GM19240 (cell line): ENCODE measurements around the gene TRIP10.
"Not testable (repeated sequence)": the region's sequence is repeated elsewhere in the genome, so short reads cannot be mapped to it uniquely, and the experiment has no call there.

Source experiments
- DNase-seq: peaks from one replicate; pipeline ENCODE4 v3.0.0; 2011; ENCODE audit warnings: low spot score; ENCODE audit not compliant: insufficient read length

The TRIP10 gene

DNA sequence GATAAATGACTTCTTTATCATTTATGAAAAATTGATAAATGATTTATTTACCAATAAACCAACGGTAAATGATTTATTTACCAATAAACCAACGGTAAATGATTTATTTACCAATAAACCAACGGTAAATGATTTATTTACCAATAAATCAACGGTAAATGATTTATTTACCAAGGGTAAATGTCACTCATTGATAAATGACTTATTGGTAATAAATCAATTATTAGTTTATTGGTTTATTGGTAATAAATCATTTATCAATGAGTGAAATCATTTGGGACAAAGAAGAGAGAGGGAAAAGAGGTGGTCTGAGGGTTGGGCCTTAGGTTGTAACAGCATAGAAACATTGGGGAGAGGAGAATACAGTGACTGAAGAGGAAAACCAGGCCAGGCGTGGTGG lies 54.5 kb downstream of the TRIP10 start:
- no peak for DNase-seq

DNA sequence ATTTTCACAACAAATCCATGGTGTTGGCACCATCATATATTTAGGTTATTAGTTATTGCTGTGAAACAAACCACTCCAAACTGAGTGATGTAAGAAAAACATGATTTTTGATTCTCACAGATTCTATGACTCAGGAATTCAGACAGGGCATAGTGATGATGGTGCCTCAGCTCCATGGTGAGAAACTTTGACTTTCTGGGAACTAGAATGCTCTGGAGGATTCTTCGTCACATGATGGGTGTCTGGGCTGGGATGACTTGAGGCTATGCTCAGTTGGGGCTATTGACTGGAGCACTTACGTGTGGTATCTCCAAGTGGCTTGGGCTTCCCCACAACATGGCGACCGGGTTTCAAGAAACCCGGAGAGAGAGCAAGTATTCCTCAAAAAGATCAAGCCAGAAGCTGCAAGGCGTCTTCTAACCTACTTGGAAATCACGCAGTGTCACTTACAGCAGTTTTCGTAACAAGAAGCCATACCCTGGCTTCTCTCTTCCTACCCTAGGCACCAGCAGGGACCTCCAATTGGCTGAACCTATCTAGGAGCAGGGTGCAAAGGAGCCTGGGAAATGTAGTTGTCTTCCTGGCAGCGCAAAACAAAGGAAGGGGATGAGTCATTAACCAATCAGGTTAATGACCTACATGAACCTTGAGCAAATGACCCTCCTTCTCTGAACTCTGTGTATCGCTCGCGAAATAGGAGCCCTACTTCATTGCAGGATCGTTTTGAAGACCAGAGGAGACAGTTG lies 55.4 kb downstream of the TRIP10 start:
- DNase-seq, result no peak

DNA sequence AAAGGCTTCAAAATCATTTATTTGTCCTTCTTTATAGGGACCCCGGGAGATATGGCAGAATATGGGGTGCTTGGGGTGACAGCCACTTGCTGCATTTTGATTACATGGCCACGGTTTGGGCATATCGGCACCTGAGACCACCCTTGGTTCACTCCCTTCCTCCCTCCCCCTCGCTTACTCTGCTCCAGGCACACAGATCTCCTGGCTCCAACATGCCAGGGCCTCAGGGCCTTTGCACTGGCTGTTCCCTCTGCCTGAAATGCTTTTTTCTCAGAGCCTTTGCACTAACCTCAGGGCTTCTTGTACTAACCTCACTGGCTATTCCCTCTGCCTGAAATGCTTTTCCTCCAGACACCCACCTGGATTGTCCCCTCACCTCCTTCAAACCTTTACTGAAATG lies 56.8 kb downstream of the TRIP10 start:
- no peak for DNase-seq

DNA sequence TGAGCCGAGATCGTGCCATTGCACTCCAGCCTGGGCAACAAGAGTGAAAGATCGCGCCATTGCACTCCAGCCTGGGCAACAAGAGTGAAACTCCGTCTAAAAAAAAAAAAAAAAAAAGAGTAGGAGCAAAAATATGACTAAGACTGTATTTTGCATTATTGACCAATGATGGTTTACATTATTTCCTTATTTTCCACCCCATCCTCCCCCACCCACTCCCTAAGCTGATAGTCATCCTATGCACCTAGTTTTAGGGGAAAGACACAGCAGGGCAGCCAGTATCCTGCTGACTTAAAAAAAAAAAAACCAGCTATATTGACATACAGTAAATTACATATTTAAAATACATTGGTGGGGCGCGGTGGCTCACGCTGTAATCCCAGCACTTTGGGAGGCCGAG lies 58.2 kb downstream of the TRIP10 start:
- no peak for DNase-seq

DNA sequence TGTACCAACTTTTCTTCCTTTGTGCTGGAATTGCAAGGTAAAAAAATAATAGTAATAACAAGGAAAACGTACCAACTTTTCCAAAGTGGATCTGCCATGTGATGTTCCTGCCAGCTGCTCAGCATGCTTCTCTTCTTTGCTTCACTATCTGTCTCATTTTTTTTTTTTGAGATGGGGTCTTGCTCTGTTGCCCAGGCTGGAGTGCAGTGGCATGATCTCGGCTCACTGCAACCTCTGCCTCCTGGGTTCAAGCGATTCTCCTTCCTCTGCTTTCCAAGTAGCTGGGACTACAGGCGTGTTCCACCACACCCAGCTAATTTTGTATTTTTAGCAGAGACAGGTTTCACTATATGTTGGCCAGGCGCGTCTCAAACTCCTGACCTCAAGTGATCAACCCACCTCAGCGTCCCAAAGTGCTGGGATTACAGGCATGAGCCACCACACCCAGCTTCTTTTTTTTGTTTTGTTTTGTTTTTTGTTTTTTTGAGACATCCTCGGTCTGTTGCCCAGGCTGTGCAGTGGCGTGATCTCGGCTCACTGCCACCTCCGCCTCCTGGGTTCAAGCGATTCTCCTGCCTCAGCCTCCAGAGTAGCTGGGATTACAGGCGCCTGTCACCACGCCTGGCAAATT lies 60.8 kb downstream of the TRIP10 start:
- not testable (repeated sequence) for DNase-seq

DNA sequence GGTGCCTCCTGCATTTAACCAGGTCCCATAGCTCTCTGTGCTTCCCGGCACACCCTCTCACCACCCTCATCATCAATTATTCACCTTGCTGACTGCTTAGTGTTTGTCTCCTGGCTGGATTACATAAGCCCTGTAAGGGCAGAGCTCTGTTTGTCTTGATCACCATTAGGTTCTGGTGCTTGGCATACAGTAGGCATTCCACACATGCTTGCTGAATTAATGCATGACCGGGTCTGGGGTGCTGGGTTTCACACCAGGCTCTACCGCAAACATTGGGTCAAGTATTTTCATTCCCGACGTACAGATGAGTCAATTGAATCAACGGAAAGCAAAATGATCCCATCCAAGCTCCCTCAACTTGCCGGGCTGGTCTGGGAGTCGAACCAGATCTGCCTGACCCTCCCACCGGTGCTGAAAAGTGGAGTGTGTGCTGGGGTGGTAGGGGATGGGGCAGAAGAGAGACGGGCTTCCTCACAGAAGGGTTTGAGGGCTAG lies 61.6 kb downstream of the TRIP10 start:
- no peak for DNase-seq
